ENCODE results near the gene ELOVL6. TPM values are rescaled to one million over a fixed set of nuclear protein-coding genes. Genes with fewer than 3 reads are reported as not detected.

The ELOVL6 gene
- total and polyA plus RNA-seq, 2 of the 4 experiments (the other 2 are of a cell fraction), result 17.9 to 19.0 TPM

DNA sequence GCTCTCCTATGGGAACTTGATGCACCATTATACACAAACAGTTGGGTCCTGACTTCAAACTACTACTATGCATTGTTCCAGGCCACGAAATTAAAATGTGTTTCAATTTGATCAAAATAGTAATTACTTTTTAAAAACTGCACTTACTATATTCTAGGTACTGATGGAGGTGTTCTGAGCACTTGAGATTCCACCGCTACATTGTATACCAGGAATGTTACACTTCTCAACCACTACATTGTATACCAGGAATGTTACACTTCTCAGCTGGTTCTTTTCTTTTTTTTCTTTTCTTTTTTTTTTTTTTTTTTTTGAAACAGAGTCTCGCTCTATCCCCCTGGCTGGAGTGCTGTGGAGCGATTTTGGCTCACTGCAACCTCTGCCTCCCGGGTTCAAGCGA is 77.9 kb downstream of the ELOVL6 start:
- dilution Hi-C loops (cut with HindIII; ENCODE audit: low sequenced_read_pairs, unreplicated experiment) (no loop called here), in situ Hi-C loops (cut with MboI; ENCODE audit: low sequenced_read_pairs) (no loop called here), intact Hi-C loops (cut with micrococcal nuclease) (no loop called here)
- no peak overlapping the region for H3K14ac ChIP-seq (replicated peaks; ENCODE audit: low read depth, low read length)
- H3K27me3 ChIP-seq (ENCODE audit: control insufficient read depth, insufficient read depth, low read length), result no peaks in the 10 kb centered on the region
- H2BK5ac ChIP-seq (ENCODE audit: low read depth, low read length, poor library complexity, severe bottlenecking), result no peak overlapping the region
- H2BK20ac ChIP-seq (ENCODE audit: low read depth, low read length), result no peak overlapping the region
- H3K18ac ChIP-seq (ENCODE audit: low read depth, low read length), result no peak overlapping the region
- H4K91ac ChIP-seq (ENCODE audit: insufficient read depth, low read depth, low read length), result no peak overlapping the region
- no peak for DNase-seq
- no CpG with 5 or more reads among the region's 6 CpGs for WGBS, 2 experiments (ENCODE audit: extremely low coverage in 2 of 2, insufficient read length in 1 of 2)
- H3K79me1 ChIP-seq (ENCODE audit: low read depth in 1 of 2, low read length in 2 of 2), result peaks cover 4 to 7% of the 10 kb centered on the region in 2 experiments; a peak in 2 of 4 replicates
- no peak overlapping the region for H3K4me2 ChIP-seq (ENCODE audit: low read depth, low read length)
- no peaks in the 10 kb centered on the region; the same call in 1 of the 2 replicates for H3K9me3 ChIP-seq (ENCODE audit: control insufficient read depth, insufficient read depth, low read length)
- no peak overlapping the region for H2AK9ac ChIP-seq (replicated peaks; ENCODE audit: low read depth, low read length, poor library complexity)
- ChIA-PET POLR2A (ENCODE audit: unreplicated experiment) (no interaction called here), CTCF (no interaction called here)
- H3K23ac ChIP-seq (ENCODE audit: low read depth, low read length), result no peak overlapping the region
- no peaks in the 10 kb centered on the region for H4K20me1 ChIP-seq (ENCODE audit: insufficient read depth, low read length)
- no peak for ATAC-seq (ENCODE audit: low read depth)
- H3K9ac ChIP-seq (ENCODE audit: low read depth, low read length), result no peak overlapping the region
- H3K56ac ChIP-seq (ENCODE audit: extremely low read depth, insufficient read depth, low read length), result no peak overlapping the region
- H3K27ac ChIP-seq (ENCODE audit: insufficient read depth, low read length), result no peak overlapping the region
- no peak overlapping the region for H2AK5ac ChIP-seq (ENCODE audit: low read depth, low read length)
- H2AFZ ChIP-seq (replicated peaks; ENCODE audit: low read length, poor library complexity), result no peak overlapping the region
- H3K9me1 ChIP-seq (ENCODE audit: insufficient read depth, low read length), result peaks cover 4% of the 10 kb centered on the region; the same call in 1 of the 2 replicates
- TF ChIP-seq RCOR1 (IDR thresholded peaks at IDR 0.05; ENCODE audit: insufficient replicate concordance, low read length) (no peak), RFX5 (IDR thresholded peaks at IDR 0.05; ENCODE audit: low read depth, low read length) (no peak), SMC3 (IDR thresholded peaks at IDR 0.05; ENCODE audit: low read depth, low read length) (no peak), NFE2L2 (IDR thresholded peaks at IDR 0.05; ENCODE audit: low read depth, low read length) (no peak), MAFK (IDR thresholded peaks at IDR 0.05; ENCODE audit: low read depth, low read length) (no peak), MXI1 (IDR thresholded peaks at IDR 0.05; ENCODE audit: borderline replicate concordance, low read depth, low read length) (no peak), CHD1 (IDR thresholded peaks at IDR 0.05; ENCODE audit: low read depth, low read length) (no peak), USF2 (IDR thresholded peaks at IDR 0.05; ENCODE audit: low read depth, low read length) (no peak), CEBPB (IDR thresholded peaks at IDR 0.05; ENCODE audit: low read depth, low read length) (no peak), FOS (IDR thresholded peaks at IDR 0.05; ENCODE audit: low read depth, low read length) (no peak), POLR2A (IDR thresholded peaks at IDR 0.05; ENCODE audit: low read depth, low read length) (no peak), ELK1 (IDR thresholded peaks at IDR 0.05; ENCODE audit: borderline replicate concordance, low read depth, low read length) (no peak), RAD21 (IDR thresholded peaks at IDR 0.05; ENCODE audit: low read length) (no peak), BHLHE40 (IDR thresholded peaks at IDR 0.05; ENCODE audit: low read depth, low read length) (no peak)
- TF ChIP-seq, protein P1, sequence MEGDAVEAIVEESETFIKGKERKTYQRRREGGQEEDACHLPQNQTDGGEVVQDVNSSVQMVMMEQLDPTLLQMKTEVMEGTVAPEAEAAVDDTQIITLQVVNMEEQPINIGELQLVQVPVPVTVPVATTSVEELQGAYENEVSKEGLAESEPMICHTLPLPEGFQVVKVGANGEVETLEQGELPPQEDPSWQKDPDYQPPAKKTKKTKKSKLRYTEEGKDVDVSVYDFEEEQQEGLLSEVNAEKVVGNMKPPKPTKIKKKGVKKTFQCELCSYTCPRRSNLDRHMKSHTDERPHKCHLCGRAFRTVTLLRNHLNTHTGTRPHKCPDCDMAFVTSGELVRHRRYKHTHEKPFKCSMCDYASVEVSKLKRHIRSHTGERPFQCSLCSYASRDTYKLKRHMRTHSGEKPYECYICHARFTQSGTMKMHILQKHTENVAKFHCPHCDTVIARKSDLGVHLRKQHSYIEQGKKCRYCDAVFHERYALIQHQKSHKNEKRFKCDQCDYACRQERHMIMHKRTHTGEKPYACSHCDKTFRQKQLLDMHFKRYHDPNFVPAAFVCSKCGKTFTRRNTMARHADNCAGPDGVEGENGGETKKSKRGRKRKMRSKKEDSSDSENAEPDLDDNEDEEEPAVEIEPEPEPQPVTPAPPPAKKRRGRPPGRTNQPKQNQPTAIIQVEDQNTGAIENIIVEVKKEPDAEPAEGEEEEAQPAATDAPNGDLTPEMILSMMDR (conservative IDR thresholded peaks at IDR 0.05; ENCODE audit: low read depth, low read length), result no peak
- no peak overlapping the region for H4K8ac ChIP-seq (ENCODE audit: low read depth in 2 of 2, low read length in 2 of 2)
- no peak overlapping the region for H2BK120ac ChIP-seq (ENCODE audit: low read depth, low read length)
- BruUV-seq (replicated peaks), result no TSS peak
- peaks cover 5% of the 10 kb centered on the region for H3K4me1 ChIP-seq (ENCODE audit: control insufficient read depth, insufficient read depth, low read length)
- no peak overlapping the region for H3K4me3 ChIP-seq (ENCODE audit: insufficient read depth, low read depth, low read length)
- H2BK15ac ChIP-seq (ENCODE audit: low read depth, low read length), result no peak overlapping the region
- H3K36me3 ChIP-seq (ENCODE audit: control insufficient read depth, insufficient read depth, low read length), result no peaks in the 10 kb centered on the region; the same call in 1 of the 2 replicates
- no peak overlapping the region for H4K5ac ChIP-seq (ENCODE audit: low read depth, low read length)
- H3K4ac ChIP-seq (ENCODE audit: low read depth, low read length), result no peak overlapping the region
